H1 (cell line): ENCODE results near the gene APOC1. TPM values are rescaled to one million over a fixed set of nuclear protein-coding genes. Genes with fewer than 3 reads are reported as not detected.

ENCODE experiments used
- CTCF ChIA-PET: fragments of 300-600 bp; sonication (Branson Sonifier 250); formaldehyde crosslinking; loops from one replicate; lab custom pipeline; 2021; ENCODE audit not compliant: partially characterized antibody; lab: Charles Lee
- POLR2A ChIA-PET: fragments of 300-600 bp; sonication (Branson Sonifier 250); formaldehyde crosslinking; loops from one replicate; lab custom pipeline; 2021; ENCODE audit warnings: inconsistent platforms; ENCODE audit not compliant: partially characterized antibody; lab: Charles Lee
- DNase-seq, 2 experiments: peaks; one replicate each; pipeline versions ENCODE4 v3.0.0 to v3.0.0-alpha.2; 2010 to 2022; ENCODE audit warnings: low spot score in 2 of 2, low read depth in 1 of 2, mixed read lengths in 1 of 2
- FAIRE-seq: peaks from 2 replicates; lab custom pipeline; 2011; peaks lifted over from hg19 to GRCh38; lab: Jason Lieb, UNC
- H2AFZ ChIP-seq: 2 replicates; pipeline ENCODE4 v1.8.1; 2012; ENCODE audit warnings: low read length, inconsistent platforms
- H2AK5ac ChIP-seq: 2 replicates; pipeline ENCODE4 v1.6.1; 2013; ENCODE audit warnings: low read depth, low read length
- H2BK120ac ChIP-seq: replicated peaks from 2 replicates; pipeline ENCODE3; 2013; ENCODE audit warnings: low read depth, low read length, inconsistent platforms
- H2BK12ac ChIP-seq: 2 replicates; pipeline ENCODE4 v1.6.1; 2013; ENCODE audit warnings: low read depth, low read length
- H2BK15ac ChIP-seq: 2 replicates; pipeline ENCODE4 v1.6.1; 2013; ENCODE audit warnings: low read length
- H2BK20ac ChIP-seq: 2 replicates; pipeline ENCODE4 v1.6.1; 2013; ENCODE audit warnings: low read length
- H2BK5ac ChIP-seq: 2 replicates; pipeline ENCODE4 v1.6.1; 2013; ENCODE audit warnings: low read depth, low read length
- H3K14ac ChIP-seq: 2 replicates; pipeline ENCODE4 v1.6.1; 2013; ENCODE audit warnings: inconsistent platforms; ENCODE audit not compliant: insufficient read length
- H3K18ac ChIP-seq: 2 replicates; pipeline ENCODE4 v1.6.1; 2013; ENCODE audit warnings: low read length; ENCODE audit errors: extremely low read depth
- H3K23ac ChIP-seq: 2 replicates; pipeline ENCODE4 v1.6.1; 2013; ENCODE audit warnings: inconsistent platforms; ENCODE audit not compliant: insufficient read length
- H3K23me2 ChIP-seq: 2 replicates; pipeline ENCODE4 v1.6.1; 2013; ENCODE audit warnings: low read depth, low read length
- H3K27ac ChIP-seq: 2 replicates; pipeline ENCODE4 v1.6.1; 2011; ENCODE audit warnings: low read depth, low read length, inconsistent platforms
- H3K27me3 ChIP-seq, 4 experiments: replicated peaks in 1 of 4; 1 replicate in 1 of 4; 2 replicates in 3 of 4; pipeline versions ENCODE4 v1.6.1 to v1.8.1; 2011 to 2013; ENCODE audit warnings: low read length in 3 of 4, mild to moderate bottlenecking in 3 of 4, inconsistent platforms in 2 of 4, mixed read lengths in 2 of 4, moderate library complexity in 1 of 4; ENCODE audit not compliant: control insufficient read depth in 3 of 4, insufficient read depth in 3 of 4; ENCODE audit errors: extremely low read depth in 1 of 4
- H3K36me3 ChIP-seq, 4 experiments: 2 replicates each; pipeline versions ENCODE4 v1.6.1 to v1.8.1; 2011 to 2013; ENCODE audit warnings: mild to moderate bottlenecking in 4 of 4, low read length in 3 of 4, moderate library complexity in 2 of 4, control low read depth in 1 of 4, inconsistent platforms in 1 of 4; ENCODE audit not compliant: insufficient read depth in 4 of 4, control insufficient read depth in 2 of 4
- H3K4ac ChIP-seq: replicated peaks from 2 replicates; pipeline ENCODE3; 2013; ENCODE audit warnings: low read length, low read depth, mixed read lengths, inconsistent platforms; ENCODE audit not compliant: insufficient read length
- H3K4me1 ChIP-seq, 4 experiments: replicated peaks in 1 of 4; 1 replicate in 1 of 4; 2 replicates in 3 of 4; pipeline versions ENCODE4 v1.6.1 to v1.8.1; 2011 to 2013; ENCODE audit warnings: low read length in 3 of 4, inconsistent platforms in 2 of 4, mixed read lengths in 1 of 4; ENCODE audit not compliant: insufficient read depth in 4 of 4, control insufficient read depth in 3 of 4
- H3K4me2 ChIP-seq, 2 experiments: 2 replicates each; pipeline versions ENCODE4 v1.6.1 to v1.8.1; 2011 to 2013; ENCODE audit warnings: low read depth in 2 of 2, low read length in 2 of 2, control low read depth in 1 of 2, inconsistent platforms in 1 of 2, mild to moderate bottlenecking in 1 of 2; ENCODE audit not compliant: insufficient read depth in 1 of 2
- H3K4me3 ChIP-seq, 4 experiments: fragments of 200-600, 300-600 bp in 1 of 4; sonication (generic), shearing (Covaris generic), sonication (Bioruptor Twin) in 1 of 4; 2 replicates each; pipeline versions ENCODE4 v1.5.1 to v1.8.1; 2011 to 2016; ENCODE audit warnings: low read length in 4 of 4, low read depth in 3 of 4, control low read depth in 2 of 4, inconsistent platforms in 2 of 4, mild to moderate bottlenecking in 2 of 4, mixed read lengths in 1 of 4, moderate library complexity in 1 of 4; ENCODE audit not compliant: insufficient read depth in 2 of 4; ENCODE audit errors: extremely low read depth in 1 of 4
- H3K56ac ChIP-seq: replicated peaks from 2 replicates; pipeline ENCODE3; 2013; ENCODE audit warnings: low read depth, mild to moderate bottlenecking, mixed read lengths, low read length, inconsistent platforms; ENCODE audit not compliant: insufficient read length
- H3K79me1 ChIP-seq: 2 replicates; pipeline ENCODE4 v1.6.1; 2013; ENCODE audit warnings: low read depth, low read length, control low read depth
- H3K79me2 ChIP-seq, 2 experiments: 2 replicates each; pipeline versions ENCODE4 v1.6.1 to v1.8.1; 2012 to 2013; ENCODE audit warnings: low read length in 2 of 2, mild to moderate bottlenecking in 2 of 2, inconsistent platforms in 1 of 2; ENCODE audit not compliant: insufficient read depth in 2 of 2, control insufficient read depth in 1 of 2
- H3K9ac ChIP-seq, 4 experiments: replicated peaks in 1 of 4; 1 replicate in 1 of 4; 2 replicates in 3 of 4; pipeline versions ENCODE4 v1.6.1 to v1.8.1; 2011 to 2013; ENCODE audit warnings: low read depth in 3 of 4, low read length in 3 of 4, control low read depth in 2 of 4, mild to moderate bottlenecking in 2 of 4, moderate library complexity in 2 of 4, inconsistent platforms in 1 of 4; ENCODE audit errors: extremely low read depth in 1 of 4
- H3K9me3 ChIP-seq, 2 experiments: 2 replicates each; pipeline versions ENCODE4 v1.6.1 to v1.8.1; 2012 to 2013; ENCODE audit warnings: mild to moderate bottlenecking in 2 of 2, moderate library complexity in 2 of 2, control low read depth in 1 of 2, inconsistent platforms in 1 of 2, low read depth in 1 of 2, low read length in 1 of 2, mixed read lengths in 1 of 2; ENCODE audit not compliant: insufficient read depth in 2 of 2
- H4K20me1 ChIP-seq, 2 experiments: replicated peaks in 1 of 2; 2 replicates each; pipeline versions ENCODE3 to v1.8.1; 2011 to 2013; ENCODE audit warnings: inconsistent platforms in 2 of 2, low read length in 2 of 2, mild to moderate bottlenecking in 1 of 2; ENCODE audit not compliant: insufficient read depth in 2 of 2, control insufficient read depth in 1 of 2
- H4K5ac ChIP-seq: 2 replicates; pipeline ENCODE4 v1.6.1; 2013; ENCODE audit warnings: low read length, low read depth, mixed read lengths, inconsistent platforms; ENCODE audit not compliant: insufficient read length
- H4K8ac ChIP-seq: 2 replicates; pipeline ENCODE4 v1.8.0; 2013; ENCODE audit warnings: mild to moderate bottlenecking, moderate library complexity, low read length, inconsistent platforms; ENCODE audit not compliant: insufficient read depth; ENCODE audit errors: extremely low read depth
- H4K91ac ChIP-seq: replicated peaks from 2 replicates; pipeline ENCODE3; 2013; ENCODE audit warnings: low read length, mixed read lengths, inconsistent platforms; ENCODE audit not compliant: insufficient read length
- ATF2 ChIP-seq: IDR thresholded peaks from 2 replicates; pipeline ENCODE4 v1.6.1; 2012; ENCODE audit warnings: low read length, inconsistent platforms
- BACH1 ChIP-seq: IDR thresholded peaks from 2 replicates; pipeline ENCODE4 v1.6.1; 2012; ENCODE audit warnings: low read length, improper control_type of control experiment
- CTBP2 ChIP-seq: IDR thresholded peaks from 2 replicates; pipeline ENCODE4 v1.7.0; 2011; ENCODE audit warnings: borderline replicate concordance, mild to moderate bottlenecking, moderate library complexity, mixed read lengths, low read length; ENCODE audit not compliant: insufficient read depth, insufficient read length
- EGR1 ChIP-seq: IDR thresholded peaks from 2 replicates; pipeline ENCODE4 v1.6.1; 2011; ENCODE audit warnings: low read depth, low read length, borderline replicate concordance
- KDM4A ChIP-seq: IDR thresholded peaks from one replicate; pipeline ENCODE4 v1.7.1; 2012; ENCODE audit warnings: low read depth, mild to moderate bottlenecking, moderate library complexity, low read length, inconsistent platforms; ENCODE audit not compliant: severe bottlenecking
- MAFK ChIP-seq: IDR thresholded peaks from 2 replicates; pipeline ENCODE4 v1.6.1; 2012; ENCODE audit warnings: low read depth, mild to moderate bottlenecking, improper control_type of control experiment, low read length
- RXRA ChIP-seq: IDR thresholded peaks from 2 replicates; pipeline ENCODE4 v1.6.1; 2011; ENCODE audit warnings: low read depth, mild to moderate bottlenecking, low read length, moderate library complexity; ENCODE audit not compliant: insufficient read depth
- SAP30 ChIP-seq: fragments of 300-600 bp; sonication (generic); IDR thresholded peaks from 2 replicates; pipeline ENCODE4 v1.7.1; 2012; ENCODE audit warnings: low read length, moderate library complexity, mild to moderate bottlenecking, inconsistent platforms; ENCODE audit not compliant: insufficient read depth, insufficient replicate concordance
- TCF12 ChIP-seq: IDR thresholded peaks from 2 replicates; pipeline ENCODE4 v1.6.1; 2011; ENCODE audit warnings: low read depth, mild to moderate bottlenecking, low read length
- WGBS, 2 experiments: shearing (Covaris generic) in 1 of 2; methylation state at CpG; one replicate each; pipeline versions ENCODE4 v1.1.6 to v1.1.7; 2013 to 2015; ENCODE audit warnings: low lambda C conversion rate in 2 of 2, mixed read lengths in 2 of 2, inconsistent platforms in 1 of 2, low coverage in 1 of 2, missing lambda C conversion rate in 1 of 2; ENCODE audit not compliant: insufficient replicate concordance in 2 of 2, insufficient coverage in 1 of 2, insufficient read length in 1 of 2; ENCODE audit errors: extremely low coverage in 1 of 2, missing lambda C conversion rate in 1 of 2; 5-methylcytosine and 5-hydroxymethylcytosine counted together
- polyA plus RNA-seq, 7 experiments: library from polyadenylated mRNA; depleted of rRNA in 3 of 7; stranded (reverse) in 5 of 7; unstranded in 2 of 7; fragments of >200 nt in 5 of 7; fragments of 200-250 nt in 2 of 7; gene quantifications; 1 replicate in 5 of 7; 2 replicates in 1 of 7; 4 replicates in 1 of 7; pipeline versions ENCODE4 v1.2.1 to v1.2.3, GENCODE V29; 2011 to 2013; ENCODE audit warnings: missing spikeins in 2 of 7, mixed read lengths in 2 of 7
- total RNA-seq: library from RNA; stranded (reverse); fragmentation: NEBNext Ultra II Directional; extraction: Animal tissue kit (Norgen Biotek cat#: 25700); gene quantifications from 2 replicates; pipeline ENCODE4 v1.2.1, GENCODE V29; 2021

The APOC1 gene
- total and polyA plus RNA-seq, 2 of the 8 experiments (the other 6 are each of a cell fraction or from before 2014, with no cell fraction given): 55.8 to 78.2 TPM

GRCh38 chr19:44905437-44906160, 8.8 kb upstream of the APOC1 start, which contains the start of gene APOE:
APOE (plus strand) TSS chr19:44905796; CDS start chr19:44906625, 829 bp downstream.
- Histone ChIP-seq H3K27me3 (no peaks in the 10 kb centered on the region), H2AK5ac (peak within 1 kb of the TSS; percentile 87; the same call in 1 of the 2 replicates), H2BK5ac (peak within 1 kb of the TSS; percentile 90), H2BK120ac (peak within 1 kb of the TSS; percentile 86), H4K5ac (peak within 1 kb of the TSS; percentile 91), H3K23me2 (peaks cover 3% of the 10 kb centered on the region; the same call in 1 of the 2 replicates), H3K14ac (peak within 1 kb of the TSS; percentile 11), H2AFZ (no peak within 1 kb of the TSS), H3K27ac (peak within 1 kb of the TSS; percentile 87), H3K4ac (peak within 1 kb of the TSS; percentile 96), H3K9ac (peak within 1 kb of the TSS; percentile 78 to 91 (median 86)), H3K23ac (no peak within 1 kb of the TSS), H3K9me3 (no peaks in the 10 kb centered on the region), H3K79me1 (no peaks in the 10 kb centered on the region; the same call in 1 of the 2 replicates), H2BK20ac (no peak within 1 kb of the TSS), H2BK12ac (peak within 1 kb of the TSS; percentile 95; the same call in 1 of the 2 replicates), H3K4me1 (peaks cover 0 to 8% (median 7%) of the 10 kb centered on the region in 4 experiments; a peak in 6 of 7 replicates), H3K79me2 (peaks cover 0 to 11% of the 10 kb centered on the region in 2 experiments; a peak in 1 of 4 replicates), H4K20me1 (peaks cover 0 to 29% of the 10 kb centered on the region in 2 experiments), H4K8ac (peak within 1 kb of the TSS; percentile 93), H3K18ac (peak within 1 kb of the TSS; percentile 89), H3K4me3 (peak within 1 kb of the TSS; percentile 82 to 98 (median 91)), H3K4me2 (peak within 1 kb of the TSS; percentile 76 to 85), H4K91ac (peak within 1 kb of the TSS; percentile 92), H3K56ac (peak within 1 kb of the TSS; percentile 94), H2BK15ac (0 out of 2 replicates have a peak within 1 kb of the TSS, but pooled peaks have one; percentile 21), H3K36me3 (peaks cover 15 to 48% (median 35%) of the 10 kb centered on the region in 4 experiments; a peak in 7 of 8 replicates)
- 2% methylated on average over 11 of the region's 20 CpGs; no CpG with 5 or more reads in 1 of the 2 experiments for WGBS, 2 experiments
- FAIRE-seq: no peak
- ChIA-PET CTCF (interaction anchor here (0.6 to 15.2 kb wide), 17 partner anchors 7 to 154 kb away, joined by 3 to 201 read pairs (median 4); partner anchors contain the start of gene CLPTM1), POLR2A (interaction anchor here (0.7 to 12.3 kb wide), 46 partner anchors 9 to 187 kb away, joined by 3 to 247 read pairs (median 4); partner anchors contain the start of genes APOC1, APOC2, BCAM and CLASRP)
- DNase-seq: peak; percentile 86 to 93
- TF ChIP-seq EGR1 (no peak), TCF12 (no peak), RXRA (no peak), ATF2 (0 out of 2 replicates have a peak, but pooled peaks have one; percentile 49), CTBP2 (no peak), SAP30 (no peak), KDM4A (peak; percentile 19), MAFK (no peak), BACH1 (no peak)
